Calu3 (cell line): Measurements from ENCODE around the gene NUP214. TPM values are rescaled to one million over a fixed set of nuclear protein-coding genes. Genes with fewer than 3 reads are reported as not detected.

Source experiments
- BruUV-seq: library from RNA; stranded (reverse); fragments of 400-500 nt; replicated peaks from 2 replicates; lab custom pipeline; 2021; lab: Mats Ljungman, UMichigan
- CTCF ChIA-PET: fragments of 300-600 bp; sonication (Branson Sonifier 250); formaldehyde crosslinking; loops from one replicate; lab custom pipeline; 2022; ENCODE audit warnings: antibody characterized with exemption; lab: Charles Lee
- DNase-seq: peaks from one replicate; pipeline ENCODE4 v3.0.0; 2022
- H3K27ac Mint-ChIP-seq: one replicate; pipeline ENCODE4 v1.8.0; 2022; ENCODE audit warnings: mixed read lengths; ENCODE audit not compliant: unreplicated experiment
- H3K27me3 Mint-ChIP-seq: one replicate; pipeline ENCODE4 v1.8.0; 2022; ENCODE audit warnings: mixed read lengths; ENCODE audit not compliant: unreplicated experiment
- H3K36me3 Mint-ChIP-seq: one replicate; pipeline ENCODE4 v1.8.0; 2022; ENCODE audit warnings: mild to moderate bottlenecking, moderate library complexity, mixed read lengths; ENCODE audit not compliant: insufficient read depth, unreplicated experiment
- H3K4me1 Mint-ChIP-seq: one replicate; pipeline ENCODE4 v1.8.0; 2022; ENCODE audit warnings: mild to moderate bottlenecking, low read depth, mixed read lengths; ENCODE audit not compliant: unreplicated experiment
- H3K4me3 Mint-ChIP-seq: one replicate; pipeline ENCODE4 v1.8.0; 2022; ENCODE audit warnings: mild to moderate bottlenecking, low read depth, moderate library complexity, mixed read lengths; ENCODE audit not compliant: unreplicated experiment
- H3K9me3 Mint-ChIP-seq: one replicate; pipeline ENCODE4 v1.8.0; 2022; ENCODE audit warnings: low read depth, mixed read lengths; ENCODE audit not compliant: unreplicated experiment
- intact Hi-C: fragments of 100-400 bp; cut with micrococcal nuclease; formaldehyde crosslinking; loops from one replicate; pipeline ENCODE4 v1.10.0; 2022; ENCODE audit not compliant: unreplicated experiment
- total RNA-seq: library from RNA; stranded (reverse); gene quantifications from 2 replicates; pipeline ENCODE4 v1.2.3, GENCODE V29; 2022
- TF ChIP-seq, protein P1 (sequence below): fragments of 200-600 bp; IDR thresholded peaks from one replicate; pipeline ENCODE4 v1.8.0; 2022; ENCODE audit warnings: antibody characterized with exemption; ENCODE audit not compliant: unreplicated experiment

Gene NUP214
- total RNA-seq, 1 experiment from 2014 or later: 50.0 TPM

DNA sequence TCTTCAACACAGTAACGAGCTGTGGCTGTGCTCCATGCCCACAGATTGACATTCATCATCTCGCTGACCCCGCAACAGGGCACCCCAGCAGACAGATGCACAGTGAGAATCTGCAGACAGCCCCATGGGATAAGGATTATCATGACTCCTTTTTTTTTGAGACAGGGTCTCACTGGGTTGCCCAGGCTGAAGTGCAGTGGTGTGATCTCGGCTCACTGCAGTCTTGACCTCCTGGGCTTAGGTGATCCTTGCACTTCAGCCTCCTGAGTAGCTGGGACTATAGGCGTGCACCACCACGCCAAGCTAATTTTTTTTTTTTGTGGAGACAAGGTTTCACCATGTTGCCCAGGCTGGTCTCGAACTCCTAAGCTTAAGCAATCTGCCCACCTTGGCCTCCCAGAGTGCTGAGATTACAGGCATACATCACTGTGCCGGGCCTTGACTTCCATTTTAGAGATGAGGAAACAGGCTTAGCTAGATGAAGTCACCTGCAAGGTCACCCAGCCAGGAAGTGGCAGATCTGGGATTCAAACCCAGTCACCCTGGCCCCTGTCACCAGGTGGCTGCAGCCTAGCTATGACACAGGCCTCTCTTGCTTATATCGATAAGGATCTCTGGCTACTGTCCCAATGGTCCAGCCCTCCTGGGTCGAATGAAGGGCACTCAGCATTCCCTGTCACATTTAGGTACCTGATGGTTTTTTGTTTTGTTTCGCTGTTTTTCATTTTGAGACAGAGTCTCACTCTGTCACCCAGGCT lies 24.0 kb upstream of the NUP214 start:
- no peak overlapping the region for H3K27ac Mint-ChIP-seq
- intact Hi-C loops: no loop called here
- H3K27me3 Mint-ChIP-seq: peaks cover under 1% of the 10 kb centered on the region
- no peak overlapping the region for H3K4me3 Mint-ChIP-seq
- H3K4me1 Mint-ChIP-seq: no peaks in the 10 kb centered on the region
- CTCF ChIA-PET: no interaction called here
- no peaks in the 10 kb centered on the region for H3K9me3 Mint-ChIP-seq
- BruUV-seq: no TSS peak
- TF ChIP-seq, protein P1, sequence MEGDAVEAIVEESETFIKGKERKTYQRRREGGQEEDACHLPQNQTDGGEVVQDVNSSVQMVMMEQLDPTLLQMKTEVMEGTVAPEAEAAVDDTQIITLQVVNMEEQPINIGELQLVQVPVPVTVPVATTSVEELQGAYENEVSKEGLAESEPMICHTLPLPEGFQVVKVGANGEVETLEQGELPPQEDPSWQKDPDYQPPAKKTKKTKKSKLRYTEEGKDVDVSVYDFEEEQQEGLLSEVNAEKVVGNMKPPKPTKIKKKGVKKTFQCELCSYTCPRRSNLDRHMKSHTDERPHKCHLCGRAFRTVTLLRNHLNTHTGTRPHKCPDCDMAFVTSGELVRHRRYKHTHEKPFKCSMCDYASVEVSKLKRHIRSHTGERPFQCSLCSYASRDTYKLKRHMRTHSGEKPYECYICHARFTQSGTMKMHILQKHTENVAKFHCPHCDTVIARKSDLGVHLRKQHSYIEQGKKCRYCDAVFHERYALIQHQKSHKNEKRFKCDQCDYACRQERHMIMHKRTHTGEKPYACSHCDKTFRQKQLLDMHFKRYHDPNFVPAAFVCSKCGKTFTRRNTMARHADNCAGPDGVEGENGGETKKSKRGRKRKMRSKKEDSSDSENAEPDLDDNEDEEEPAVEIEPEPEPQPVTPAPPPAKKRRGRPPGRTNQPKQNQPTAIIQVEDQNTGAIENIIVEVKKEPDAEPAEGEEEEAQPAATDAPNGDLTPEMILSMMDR: no peak
- DNase-seq: no peak
- H3K36me3 Mint-ChIP-seq: peaks cover 14% of the 10 kb centered on the region

DNA sequence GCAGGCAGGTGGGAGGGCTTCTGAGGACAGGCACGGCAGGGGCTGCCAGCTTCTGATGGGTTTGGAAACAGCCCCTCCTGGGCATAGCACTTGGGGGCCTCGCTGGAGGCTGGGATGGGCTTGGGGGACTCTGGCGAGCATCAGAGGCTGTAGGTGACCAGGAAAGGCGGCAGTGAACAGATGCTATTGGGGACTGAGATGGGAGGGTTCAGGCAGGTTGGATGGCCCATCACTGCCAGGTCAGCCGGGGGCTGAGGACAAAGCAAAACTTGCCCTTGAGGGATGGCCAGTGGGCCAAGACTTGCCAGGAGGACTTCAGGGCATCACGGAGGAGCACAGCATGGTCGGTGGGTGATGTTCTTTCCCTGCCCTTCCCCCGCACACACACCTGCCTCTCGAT lies 22.4 kb upstream of the NUP214 start:
- no TSS peak for BruUV-seq
- no peaks in the 10 kb centered on the region for H3K4me1 Mint-ChIP-seq
- H3K27ac Mint-ChIP-seq: no peak overlapping the region
- H3K36me3 Mint-ChIP-seq: peaks cover 5% of the 10 kb centered on the region
- TF ChIP-seq, protein P1: no peak
- CTCF ChIA-PET: no interaction called here
- intact Hi-C loops: no loop called here
- no peaks in the 10 kb centered on the region for H3K27me3 Mint-ChIP-seq
- H3K9me3 Mint-ChIP-seq: no peaks in the 10 kb centered on the region
- no peak overlapping the region for H3K4me3 Mint-ChIP-seq
- DNase-seq: no peak

DNA sequence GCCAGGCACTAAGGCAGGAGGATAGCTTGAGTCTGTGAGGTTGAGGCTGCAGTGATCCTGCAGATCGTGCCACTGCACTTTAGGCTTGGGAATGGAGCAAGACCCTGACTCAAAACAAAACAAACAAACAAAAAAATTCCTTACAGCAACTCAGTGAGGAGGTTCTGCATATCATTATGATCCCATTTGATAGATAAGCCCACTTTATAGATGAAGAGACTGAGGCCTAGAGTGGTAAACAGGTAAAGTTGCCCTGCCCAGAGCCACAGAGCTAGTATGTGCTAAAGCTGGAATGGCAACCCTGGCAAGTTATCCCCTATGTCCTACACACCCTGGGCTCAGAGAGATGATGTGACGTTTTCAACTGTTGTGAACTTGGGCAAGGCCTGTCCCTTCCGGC lies 21.9 kb upstream of the NUP214 start:
- Mint-ChIP-seq H3K4me3 (no peak overlapping the region), H3K9me3 (no peaks in the 10 kb centered on the region), H3K4me1 (no peaks in the 10 kb centered on the region), H3K27me3 (no peaks in the 10 kb centered on the region), H3K36me3 (peaks cover 5% of the 10 kb centered on the region), H3K27ac (no peak overlapping the region)
- TF ChIP-seq, protein P1: no peak
- no TSS peak for BruUV-seq
- CTCF ChIA-PET: no interaction called here
- intact Hi-C loops: no loop called here
- DNase-seq: no peak

DNA sequence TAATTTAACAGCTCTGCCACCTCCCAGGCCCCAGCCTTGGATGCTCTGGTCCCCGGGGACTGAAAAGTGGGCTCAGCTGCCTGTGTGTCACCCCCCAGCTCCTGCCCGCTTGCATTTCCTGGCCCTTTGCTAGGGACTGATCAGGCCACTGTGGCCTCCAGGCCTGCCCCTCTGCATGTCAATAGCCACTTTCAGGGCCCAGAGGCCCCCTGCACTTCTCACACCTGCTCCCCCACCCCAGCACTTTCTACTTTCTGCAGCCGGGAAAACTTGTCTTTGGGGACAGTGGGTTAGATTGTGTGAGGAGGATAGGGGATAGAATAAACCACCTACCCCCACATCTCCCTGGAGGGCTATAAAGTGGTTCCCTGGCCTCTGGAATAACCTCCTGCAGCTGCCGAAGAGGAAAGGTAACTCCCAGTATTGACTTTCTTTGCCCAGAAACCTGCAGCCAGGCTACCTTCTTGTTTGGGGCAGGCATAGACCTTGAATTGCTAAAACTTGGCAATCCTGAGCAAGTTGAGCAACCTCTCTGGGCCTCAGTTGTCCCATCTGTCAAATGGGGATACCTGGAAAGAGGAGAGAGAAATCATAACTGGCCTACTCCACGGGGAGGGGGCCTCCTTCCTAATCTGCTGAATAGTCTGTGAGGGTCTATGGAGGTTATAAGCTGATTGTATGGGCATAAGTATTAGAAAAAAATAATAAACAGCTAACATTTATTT lies 21.2 kb upstream of the NUP214 start:
- Mint-ChIP-seq H3K4me3 (no peak overlapping the region), H3K9me3 (no peaks in the 10 kb centered on the region), H3K36me3 (peaks cover 5% of the 10 kb centered on the region), H3K27ac (no peak overlapping the region), H3K4me1 (no peaks in the 10 kb centered on the region), H3K27me3 (no peaks in the 10 kb centered on the region)
- intact Hi-C loops: no loop called here
- no TSS peak for BruUV-seq
- CTCF ChIA-PET: no interaction called here
- no peak for DNase-seq
- TF ChIP-seq, protein P1: no peak
